ENCODE results near the gene CEP55.
"Not testable (repeated sequence)": the region's sequence is repeated elsewhere in the genome, so short reads cannot be mapped to it uniquely, and the experiment has no call there.

The CEP55 gene

GRCh38 chr10:93496322-93497041 lies at the start of gene CEP55:
CEP55 (plus strand) TSS chr10:93496612; CDS start chr10:93500052, 3,440 bp downstream.
- DNase-seq = peak; percentile 97

GRCh38 chr10:93447019-93447418 lies 49.4 kb upstream of the CEP55 start:
- no peak for DNase-seq

GRCh38 chr10:93447970-93448369 lies 48.4 kb upstream of the CEP55 start:
- DNase-seq = no peak

GRCh38 chr10:93451244-93451947 lies 45.0 kb upstream of the CEP55 start:
- DNase-seq = no peak

- no peak for DNase-seq
These were observed 44.3 kb upstream of the CEP55 start for GRCh38 chr10:93452143-93452542.

GRCh38 chr10:93454146-93454545 lies 42.3 kb upstream of the CEP55 start:
- DNase-seq = no peak

- no peak for DNase-seq
These were observed 41.7 kb upstream of the CEP55 start for GRCh38 chr10:93454736-93455135.

GRCh38 chr10:93456480-93456879 lies 39.9 kb upstream of the CEP55 start:
- DNase-seq = no peak

GRCh38 chr10:93457511-93457910 lies 38.9 kb upstream of the CEP55 start:
- DNase-seq = no peak

GRCh38 chr10:93458821-93459257 lies 37.6 kb upstream of the CEP55 start:
- DNase-seq = peak; percentile 80

- DNase-seq = no peak
These were observed 36.9 kb upstream of the CEP55 start for GRCh38 chr10:93459466-93459865.

GRCh38 chr10:93461109-93461806 lies 35.2 kb upstream of the CEP55 start:
- no peak for DNase-seq

GRCh38 chr10:93461807-93462178 lies 34.6 kb upstream of the CEP55 start:
- no peak for DNase-seq

GRCh38 chr10:93462371-93462770 lies 34.0 kb upstream of the CEP55 start:
- DNase-seq = no peak

GRCh38 chr10:93462881-93463280 lies 33.5 kb upstream of the CEP55 start:
- DNase-seq = no peak

GRCh38 chr10:93463723-93464476 lies 32.5 kb upstream of the CEP55 start:
- DNase-seq = no peak

- no peak for DNase-seq
These were observed 31.5 kb upstream of the CEP55 start for GRCh38 chr10:93464776-93465388.

GRCh38 chr10:93465806-93466675 lies 30.4 kb upstream of the CEP55 start:
- peak; percentile 74 for DNase-seq

- DNase-seq = not testable (repeated sequence)
These were observed 28.8 kb upstream of the CEP55 start for GRCh38 chr10:93467635-93468034.

GRCh38 chr10:93468461-93469213 lies 27.8 kb upstream of the CEP55 start:
- no peak for DNase-seq

GRCh38 chr10:93469454-93469853 lies 27.0 kb upstream of the CEP55 start:
- DNase-seq = no peak
